ENCODE data around the gene AP2A1. TPM values are rescaled to one million over a fixed set of nuclear protein-coding genes. Genes with fewer than 3 reads are reported as not detected.

Gene AP2A1
- total RNA-seq, 1 experiment from 2014 or later = 72.1 TPM

DNA sequence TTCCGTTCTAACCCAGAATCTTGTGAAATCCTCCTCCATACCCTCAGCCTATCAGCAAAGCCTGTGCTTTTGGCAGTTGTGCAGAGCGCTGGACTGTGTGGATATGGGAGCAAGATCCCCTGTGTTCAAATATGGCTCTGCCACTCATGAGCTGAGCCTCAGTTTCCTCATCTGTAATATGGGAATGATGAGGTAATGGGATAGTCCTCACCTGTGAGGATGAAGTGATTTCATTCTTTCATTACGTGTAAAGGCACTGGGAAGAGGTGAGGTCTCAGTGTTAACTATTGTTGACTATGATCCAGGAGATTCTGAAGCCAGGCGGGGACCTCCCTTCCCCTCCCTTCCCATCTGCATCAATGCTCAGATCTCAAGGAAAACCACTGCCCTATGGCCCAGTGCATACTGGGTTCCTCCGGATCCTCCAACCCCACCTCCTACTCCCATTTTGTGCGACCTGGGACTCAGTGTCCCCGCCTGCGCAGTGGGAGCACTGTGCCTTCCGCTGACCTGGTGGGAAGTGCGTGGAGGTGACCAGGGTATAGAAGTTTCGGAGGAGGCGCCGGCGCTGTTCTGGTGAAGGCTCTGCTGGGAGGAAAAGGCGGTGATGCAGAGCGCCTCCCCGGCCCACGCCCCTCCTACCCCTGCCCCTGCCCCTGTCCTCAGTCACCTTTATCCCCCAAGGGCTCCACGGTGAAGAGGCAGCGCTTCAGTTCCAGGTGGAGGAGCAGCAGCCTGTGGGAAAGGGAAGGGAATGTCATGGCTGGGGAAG is 41.3 kb downstream of the AP2A1 start:
- ATAC-seq (peak; percentile 2; the same call in 1 of the 2 replicates), DNase-seq (ENCODE audit: low read depth, low spot score) (no peak)
- no TSS peak for BruUV-seq (replicated peaks)
- intact Hi-C loops (cut with micrococcal nuclease; ENCODE audit: unreplicated experiment) = no loop called here
- peak overlapping the region in 1 of 2 experiments; percentile 58; a peak in 1 of 4 replicates for H3K4me3 ChIP-seq (ENCODE audit: low read depth in 2 of 2, low read length in 2 of 2)
- H3K9me3 ChIP-seq (ENCODE audit: control insufficient read depth, insufficient read depth, low read depth, low read length) = no peaks in the 10 kb centered on the region
- no peak overlapping the region for H3K27ac ChIP-seq (ENCODE audit: low read length)
- H3K4me1 ChIP-seq (ENCODE audit: control insufficient read depth, insufficient read depth, low read length) = peaks cover 5% of the 10 kb centered on the region
- in situ Hi-C loops (cut with HindIII; ENCODE audit: low pct_unique_long_range_greater_than_20kb, low sequenced_read_pairs) = no loop called here
- no peaks in the 10 kb centered on the region for H3K36me3 ChIP-seq (ENCODE audit: control insufficient read depth, insufficient read depth, low read length)
- POLR2A ChIA-PET = interaction anchor here (0.6 kb wide), 1 partner anchor 356 kb away, joined by 5 read pairs; no protein-coding TSS in a partner anchor
- CTCF ChIA-PET = no interaction called here
- TF ChIP-seq, protein P1, sequence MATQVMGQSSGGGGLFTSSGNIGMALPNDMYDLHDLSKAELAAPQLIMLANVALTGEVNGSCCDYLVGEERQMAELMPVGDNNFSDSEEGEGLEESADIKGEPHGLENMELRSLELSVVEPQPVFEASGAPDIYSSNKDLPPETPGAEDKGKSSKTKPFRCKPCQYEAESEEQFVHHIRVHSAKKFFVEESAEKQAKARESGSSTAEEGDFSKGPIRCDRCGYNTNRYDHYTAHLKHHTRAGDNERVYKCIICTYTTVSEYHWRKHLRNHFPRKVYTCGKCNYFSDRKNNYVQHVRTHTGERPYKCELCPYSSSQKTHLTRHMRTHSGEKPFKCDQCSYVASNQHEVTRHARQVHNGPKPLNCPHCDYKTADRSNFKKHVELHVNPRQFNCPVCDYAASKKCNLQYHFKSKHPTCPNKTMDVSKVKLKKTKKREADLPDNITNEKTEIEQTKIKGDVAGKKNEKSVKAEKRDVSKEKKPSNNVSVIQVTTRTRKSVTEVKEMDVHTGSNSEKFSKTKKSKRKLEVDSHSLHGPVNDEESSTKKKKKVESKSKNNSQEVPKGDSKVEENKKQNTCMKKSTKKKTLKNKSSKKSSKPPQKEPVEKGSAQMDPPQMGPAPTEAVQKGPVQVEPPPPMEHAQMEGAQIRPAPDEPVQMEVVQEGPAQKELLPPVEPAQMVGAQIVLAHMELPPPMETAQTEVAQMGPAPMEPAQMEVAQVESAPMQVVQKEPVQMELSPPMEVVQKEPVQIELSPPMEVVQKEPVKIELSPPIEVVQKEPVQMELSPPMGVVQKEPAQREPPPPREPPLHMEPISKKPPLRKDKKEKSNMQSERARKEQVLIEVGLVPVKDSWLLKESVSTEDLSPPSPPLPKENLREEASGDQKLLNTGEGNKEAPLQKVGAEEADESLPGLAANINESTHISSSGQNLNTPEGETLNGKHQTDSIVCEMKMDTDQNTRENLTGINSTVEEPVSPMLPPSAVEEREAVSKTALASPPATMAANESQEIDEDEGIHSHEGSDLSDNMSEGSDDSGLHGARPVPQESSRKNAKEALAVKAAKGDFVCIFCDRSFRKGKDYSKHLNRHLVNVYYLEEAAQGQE (IDR thresholded peaks at IDR 0.05; ENCODE audit: insufficient read depth in 1 of 2, low read depth in 2 of 2, low read length in 1 of 2) = no peak
- TF ChIP-seq TCF7L2 (IDR thresholded peaks at IDR 0.05; ENCODE audit: low read depth, low read length) (no peak), SIN3A (IDR thresholded peaks at IDR 0.05; ENCODE audit: borderline replicate concordance, insufficient read depth, low read depth, low read length) (no peak), POLR2AphosphoS5 (IDR thresholded peaks at IDR 0.05; ENCODE audit: low read depth, low read length) (no peak)
- TF ChIP-seq, protein P2, sequence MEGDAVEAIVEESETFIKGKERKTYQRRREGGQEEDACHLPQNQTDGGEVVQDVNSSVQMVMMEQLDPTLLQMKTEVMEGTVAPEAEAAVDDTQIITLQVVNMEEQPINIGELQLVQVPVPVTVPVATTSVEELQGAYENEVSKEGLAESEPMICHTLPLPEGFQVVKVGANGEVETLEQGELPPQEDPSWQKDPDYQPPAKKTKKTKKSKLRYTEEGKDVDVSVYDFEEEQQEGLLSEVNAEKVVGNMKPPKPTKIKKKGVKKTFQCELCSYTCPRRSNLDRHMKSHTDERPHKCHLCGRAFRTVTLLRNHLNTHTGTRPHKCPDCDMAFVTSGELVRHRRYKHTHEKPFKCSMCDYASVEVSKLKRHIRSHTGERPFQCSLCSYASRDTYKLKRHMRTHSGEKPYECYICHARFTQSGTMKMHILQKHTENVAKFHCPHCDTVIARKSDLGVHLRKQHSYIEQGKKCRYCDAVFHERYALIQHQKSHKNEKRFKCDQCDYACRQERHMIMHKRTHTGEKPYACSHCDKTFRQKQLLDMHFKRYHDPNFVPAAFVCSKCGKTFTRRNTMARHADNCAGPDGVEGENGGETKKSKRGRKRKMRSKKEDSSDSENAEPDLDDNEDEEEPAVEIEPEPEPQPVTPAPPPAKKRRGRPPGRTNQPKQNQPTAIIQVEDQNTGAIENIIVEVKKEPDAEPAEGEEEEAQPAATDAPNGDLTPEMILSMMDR (IDR thresholded peaks at IDR 0.05) = no peak
- no peaks in the 10 kb centered on the region for H3K27me3 ChIP-seq (ENCODE audit: control insufficient read depth, insufficient read depth, low read length)

DNA sequence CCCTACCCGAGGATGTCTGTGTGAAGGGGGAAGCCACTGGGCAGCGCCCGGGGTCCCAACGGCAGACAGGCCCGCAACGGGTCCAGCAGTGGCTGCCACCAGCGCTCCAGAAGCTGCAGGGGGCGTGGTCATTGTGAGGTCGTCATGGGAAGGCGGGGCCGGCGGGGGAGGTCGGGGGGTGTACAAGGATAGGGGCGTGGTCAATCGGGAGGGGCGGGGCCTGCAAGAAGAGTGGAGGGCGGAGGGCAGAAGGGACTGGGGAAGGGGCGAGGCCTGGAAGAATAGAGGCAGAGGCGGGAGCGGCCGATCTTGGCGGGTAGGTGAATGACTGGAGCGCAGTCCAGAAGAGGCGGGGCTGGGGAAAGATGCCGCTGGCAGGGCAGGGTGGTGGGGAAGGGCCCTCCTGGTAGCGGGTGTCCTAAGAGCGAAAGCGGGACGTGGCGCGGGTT is 41.9 kb downstream of the AP2A1 start:
- POLR2A ChIA-PET = interaction anchor here (0.6 kb wide), 1 partner anchor 357 kb away, joined by 5 read pairs; no protein-coding TSS in a partner anchor
- no peak for TF ChIP-seq TCF7L2 (IDR thresholded peaks at IDR 0.05; ENCODE audit: low read depth, low read length)
- TF ChIP-seq, protein P2 (IDR thresholded peaks at IDR 0.05) = no peak
- TF ChIP-seq, protein P1 (IDR thresholded peaks at IDR 0.05; ENCODE audit: insufficient read depth in 1 of 2, low read depth in 2 of 2, low read length in 1 of 2) = no peak
- TF ChIP-seq POLR2AphosphoS5 (IDR thresholded peaks at IDR 0.05; ENCODE audit: low read depth, low read length) = no peak
- TF ChIP-seq SIN3A (IDR thresholded peaks at IDR 0.05; ENCODE audit: borderline replicate concordance, insufficient read depth, low read depth, low read length) = no peak
- DNase-seq (ENCODE audit: low read depth, low spot score) (no peak), ATAC-seq (peak; percentile 50)
- in situ Hi-C loops (cut with HindIII; ENCODE audit: low pct_unique_long_range_greater_than_20kb, low sequenced_read_pairs) = no loop called here
- peaks cover 5% of the 10 kb centered on the region for H3K4me1 ChIP-seq (ENCODE audit: control insufficient read depth, insufficient read depth, low read length)
- no peak overlapping the region for H3K27ac ChIP-seq (ENCODE audit: low read length)
- H3K9me3 ChIP-seq (ENCODE audit: control insufficient read depth, insufficient read depth, low read depth, low read length) = no peaks in the 10 kb centered on the region
- no TSS peak for BruUV-seq (replicated peaks)
- no peaks in the 10 kb centered on the region for H3K36me3 ChIP-seq (ENCODE audit: control insufficient read depth, insufficient read depth, low read length)
- peak overlapping the region; percentile 40 to 58 for H3K4me3 ChIP-seq (ENCODE audit: low read depth in 2 of 2, low read length in 2 of 2)
- CTCF ChIA-PET = no interaction called here
- H3K27me3 ChIP-seq (ENCODE audit: control insufficient read depth, insufficient read depth, low read length) = no peaks in the 10 kb centered on the region
- intact Hi-C loops (cut with micrococcal nuclease; ENCODE audit: unreplicated experiment) = no loop called here

Measured in Panc1 (cell line).